NB4 (cell line): Measurements from ENCODE around the gene FGFBP2.

Experiments
- CTCF ChIP-seq: IDR thresholded peaks from one replicate; pipeline ENCODE4 v1.5.1; 2012; ENCODE audit warnings: low read depth, low read length
- MAX ChIP-seq: IDR thresholded peaks from 2 replicates; pipeline ENCODE4 v1.6.1; 2011; ENCODE audit warnings: low read depth, low read length
- POLR2A ChIP-seq: IDR thresholded peaks from 2 replicates; pipeline ENCODE4 v1.6.1; 2011; ENCODE audit warnings: mild to moderate bottlenecking; ENCODE audit not compliant: insufficient read length; ENCODE audit errors: extremely low read depth

DNA sequence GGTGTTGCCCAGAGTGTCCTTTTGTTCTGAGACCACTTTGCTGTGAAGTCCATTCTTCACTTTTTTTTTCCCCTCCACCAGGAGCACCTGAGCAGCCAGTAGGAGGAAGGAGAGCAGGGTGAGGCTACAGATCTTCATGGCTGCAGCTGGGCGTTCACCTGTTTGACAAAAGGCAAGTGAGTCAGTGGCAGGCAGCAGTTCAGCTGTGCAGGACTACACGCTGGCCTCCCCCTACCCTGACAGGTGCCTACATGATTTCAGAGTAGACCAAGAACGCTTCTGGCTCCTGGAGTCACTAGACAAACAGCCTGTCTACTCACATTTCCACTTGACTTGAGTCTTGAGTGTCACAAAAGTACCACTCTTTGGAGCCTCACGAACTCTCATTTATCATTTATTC, 26.5 kb downstream of the FGFBP2 start:
- TF ChIP-seq CTCF (no peak), MAX (no peak), POLR2A (no peak)
